Measurements from ENCODE around the gene NFX1.

NFX1 gene

GRCh38 chr9:33289936-33290246, 425 bp upstream of the NFX1 start:
- H3K9me3 ChIP-seq (ENCODE audit: control insufficient read depth, low read length), result no peaks in the 10 kb centered on the region
- peak overlapping the region; percentile 99 for H3K27ac ChIP-seq (ENCODE audit: low read depth, low read length, severe bottlenecking)
- 4 to 5% methylated on average over 9 of the region's 14 CpGs for WGBS, 2 experiments (ENCODE audit: insufficient coverage in 2 of 2)
- H3K4me1 ChIP-seq (ENCODE audit: control insufficient read depth, insufficient read depth, low read length, poor library complexity, severe bottlenecking), result no peaks in the 10 kb centered on the region
- peaks cover 29% of the 10 kb centered on the region for H3K36me3 ChIP-seq (ENCODE audit: control insufficient read depth, insufficient read depth, low read length)
- peak overlapping the region; percentile 95 for H3K4me3 ChIP-seq (ENCODE audit: extremely low read depth, insufficient read depth, low read length, poor library complexity, severe bottlenecking)

GRCh38 chr9:33291031-33291397, 698 bp downstream of the NFX1 start:
- Histone ChIP-seq H3K4me3 (ENCODE audit: extremely low read depth, insufficient read depth, low read length, poor library complexity, severe bottlenecking) (peak overlapping the region; percentile 95), H3K36me3 (ENCODE audit: control insufficient read depth, insufficient read depth, low read length) (peaks cover 40% of the 10 kb centered on the region), H3K4me1 (ENCODE audit: control insufficient read depth, insufficient read depth, low read length, poor library complexity, severe bottlenecking) (peaks cover 1% of the 10 kb centered on the region), H3K9me3 (ENCODE audit: control insufficient read depth, low read length) (no peaks in the 10 kb centered on the region), H3K27ac (ENCODE audit: low read depth, low read length, severe bottlenecking) (peak overlapping the region; percentile 99)
- WGBS, 2 experiments (ENCODE audit: insufficient coverage in 2 of 2), result 8 to 25% methylated on average over 2 to 4 of the region's 7 CpGs

- Histone ChIP-seq H3K9me3 (ENCODE audit: control insufficient read depth, low read length) (no peaks in the 10 kb centered on the region), H3K4me3 (ENCODE audit: extremely low read depth, insufficient read depth, low read length, poor library complexity, severe bottlenecking) (no peak overlapping the region), H3K27ac (ENCODE audit: low read depth, low read length, severe bottlenecking) (no peak overlapping the region), H3K36me3 (ENCODE audit: control insufficient read depth, insufficient read depth, low read length) (peaks cover 48% of the 10 kb centered on the region), H3K4me1 (ENCODE audit: control insufficient read depth, insufficient read depth, low read length, poor library complexity, severe bottlenecking) (peaks cover 10% of the 10 kb centered on the region)
- 95% methylated on average over 2 to 3 of the region's 5 CpGs for WGBS, 2 experiments (ENCODE audit: insufficient coverage in 2 of 2)
These were observed 1.6 kb downstream of the NFX1 start for GRCh38 chr9:33291901-33292300.

GRCh38 chr9:33293782-33294181, 3.5 kb downstream of the NFX1 start:
- Histone ChIP-seq H3K27ac (ENCODE audit: low read depth, low read length, severe bottlenecking) (no peak overlapping the region), H3K4me3 (ENCODE audit: extremely low read depth, insufficient read depth, low read length, poor library complexity, severe bottlenecking) (no peak overlapping the region), H3K9me3 (ENCODE audit: control insufficient read depth, low read length) (no peaks in the 10 kb centered on the region), H3K4me1 (ENCODE audit: control insufficient read depth, insufficient read depth, low read length, poor library complexity, severe bottlenecking) (peaks cover 10% of the 10 kb centered on the region), H3K36me3 (ENCODE audit: control insufficient read depth, insufficient read depth, low read length) (peaks cover 66% of the 10 kb centered on the region)
- 100% methylated on average over 1 of the region's 2 CpGs for WGBS, 2 experiments (ENCODE audit: insufficient coverage in 2 of 2)

GRCh38 chr9:33294670-33295432, 4.5 kb downstream of the NFX1 start:
- peaks cover 77% of the 10 kb centered on the region for H3K36me3 ChIP-seq (ENCODE audit: control insufficient read depth, insufficient read depth, low read length)
- H3K9me3 ChIP-seq (ENCODE audit: control insufficient read depth, low read length), result no peaks in the 10 kb centered on the region
- peaks cover 10% of the 10 kb centered on the region for H3K4me1 ChIP-seq (ENCODE audit: control insufficient read depth, insufficient read depth, low read length, poor library complexity, severe bottlenecking)
- H3K27ac ChIP-seq (ENCODE audit: low read depth, low read length, severe bottlenecking), result no peak overlapping the region
- WGBS, 2 experiments (ENCODE audit: insufficient coverage in 2 of 2), result 91 to 98% methylated on average over 6 to 8 of the region's 12 CpGs
- no peak overlapping the region for H3K4me3 ChIP-seq (ENCODE audit: extremely low read depth, insufficient read depth, low read length, poor library complexity, severe bottlenecking)

GRCh38 chr9:33295571-33295970, 5.3 kb downstream of the NFX1 start:
- no peaks in the 10 kb centered on the region for H3K9me3 ChIP-seq (ENCODE audit: control insufficient read depth, low read length)
- H3K4me1 ChIP-seq (ENCODE audit: control insufficient read depth, insufficient read depth, low read length, poor library complexity, severe bottlenecking), result peaks cover 10% of the 10 kb centered on the region
- H3K27ac ChIP-seq (ENCODE audit: low read depth, low read length, severe bottlenecking), result no peak overlapping the region
- peaks cover 84% of the 10 kb centered on the region for H3K36me3 ChIP-seq (ENCODE audit: control insufficient read depth, insufficient read depth, low read length)
- 83 to 100% methylated on average over 1 of the region's 2 CpGs for WGBS, 2 experiments (ENCODE audit: insufficient coverage in 2 of 2)
- H3K4me3 ChIP-seq (ENCODE audit: extremely low read depth, insufficient read depth, low read length, poor library complexity, severe bottlenecking), result no peak overlapping the region

- WGBS, 2 experiments (ENCODE audit: insufficient coverage in 2 of 2), result 100% methylated on average over 1 of the region's 1 CpG; no CpG with 5 or more reads in 1 of the 2 experiments
- Histone ChIP-seq H3K27ac (ENCODE audit: low read depth, low read length, severe bottlenecking) (no peak overlapping the region), H3K4me3 (ENCODE audit: extremely low read depth, insufficient read depth, low read length, poor library complexity, severe bottlenecking) (no peak overlapping the region), H3K4me1 (ENCODE audit: control insufficient read depth, insufficient read depth, low read length, poor library complexity, severe bottlenecking) (peaks cover 10% of the 10 kb centered on the region), H3K36me3 (ENCODE audit: control insufficient read depth, insufficient read depth, low read length) (peaks cover 97% of the 10 kb centered on the region), H3K9me3 (ENCODE audit: control insufficient read depth, low read length) (no peaks in the 10 kb centered on the region)
These were observed 7.1 kb downstream of the NFX1 start for GRCh38 chr9:33297432-33297831.

GRCh38 chr9:33300546-33300945, 10.2 kb downstream of the NFX1 start:
- WGBS, 2 experiments (ENCODE audit: insufficient coverage in 2 of 2), result 100% methylated on average over 2 of the region's 2 CpGs; no CpG with 5 or more reads in 1 of the 2 experiments
- Histone ChIP-seq H3K9me3 (ENCODE audit: control insufficient read depth, low read length) (no peaks in the 10 kb centered on the region), H3K4me3 (ENCODE audit: extremely low read depth, insufficient read depth, low read length, poor library complexity, severe bottlenecking) (no peak overlapping the region), H3K4me1 (ENCODE audit: control insufficient read depth, insufficient read depth, low read length, poor library complexity, severe bottlenecking) (peaks cover 10% of the 10 kb centered on the region), H3K27ac (ENCODE audit: low read depth, low read length, severe bottlenecking) (no peak overlapping the region), H3K36me3 (ENCODE audit: control insufficient read depth, insufficient read depth, low read length) (peaks cover 98% of the 10 kb centered on the region)

GRCh38 chr9:33304362-33304761, 14.0 kb downstream of the NFX1 start:
- Histone ChIP-seq H3K4me1 (ENCODE audit: control insufficient read depth, insufficient read depth, low read length, poor library complexity, severe bottlenecking) (no peaks in the 10 kb centered on the region), H3K27ac (ENCODE audit: low read depth, low read length, severe bottlenecking) (no peak overlapping the region), H3K9me3 (ENCODE audit: control insufficient read depth, low read length) (no peaks in the 10 kb centered on the region), H3K36me3 (ENCODE audit: control insufficient read depth, insufficient read depth, low read length) (peaks cover 98% of the 10 kb centered on the region), H3K4me3 (ENCODE audit: extremely low read depth, insufficient read depth, low read length, poor library complexity, severe bottlenecking) (no peak overlapping the region)
- WGBS, 2 experiments (ENCODE audit: insufficient coverage in 2 of 2), result no CpG with 5 or more reads among the region's 1 CpG

- Histone ChIP-seq H3K36me3 (ENCODE audit: control insufficient read depth, insufficient read depth, low read length) (peaks cover 98% of the 10 kb centered on the region), H3K9me3 (ENCODE audit: control insufficient read depth, low read length) (no peaks in the 10 kb centered on the region), H3K27ac (ENCODE audit: low read depth, low read length, severe bottlenecking) (no peak overlapping the region), H3K4me3 (ENCODE audit: extremely low read depth, insufficient read depth, low read length, poor library complexity, severe bottlenecking) (no peak overlapping the region), H3K4me1 (ENCODE audit: control insufficient read depth, insufficient read depth, low read length, poor library complexity, severe bottlenecking) (no peaks in the 10 kb centered on the region)
- WGBS, 2 experiments (ENCODE audit: insufficient coverage in 2 of 2), result 93% methylated on average over 2 to 3 of the region's 3 CpGs
These were observed 15.7 kb downstream of the NFX1 start for GRCh38 chr9:33306037-33306436.

GRCh38 chr9:33307067-33307466, 16.8 kb downstream of the NFX1 start:
- H3K27ac ChIP-seq (ENCODE audit: low read depth, low read length, severe bottlenecking), result no peak overlapping the region
- no peaks in the 10 kb centered on the region for H3K9me3 ChIP-seq (ENCODE audit: control insufficient read depth, low read length)
- peaks cover 99% of the 10 kb centered on the region for H3K36me3 ChIP-seq (ENCODE audit: control insufficient read depth, insufficient read depth, low read length)
- 100% methylated on average over 1 of the region's 1 CpG; no CpG with 5 or more reads in 1 of the 2 experiments for WGBS, 2 experiments (ENCODE audit: insufficient coverage in 2 of 2)
- no peaks in the 10 kb centered on the region for H3K4me1 ChIP-seq (ENCODE audit: control insufficient read depth, insufficient read depth, low read length, poor library complexity, severe bottlenecking)
- no peak overlapping the region for H3K4me3 ChIP-seq (ENCODE audit: extremely low read depth, insufficient read depth, low read length, poor library complexity, severe bottlenecking)
